ENCODE results near the gene RECK. TPM values are rescaled to one million over a fixed set of nuclear protein-coding genes. Genes with fewer than 3 reads are reported as not detected.

The RECK gene
- total RNA-seq, 1 donor from 2014 or later = 5.4 TPM

GRCh38 chr9:36145970-36146369, 109.3 kb downstream of the RECK start:
- Histone ChIP-seq H3K4me1 (peaks cover 57% of the 10 kb centered on the region), H3K27ac (replicated peaks) (no peak overlapping the region), H3K27me3 (ENCODE audit: low read depth) (no peaks in the 10 kb centered on the region), H3K9me3 (replicated peaks) (peaks cover 6% of the 10 kb centered on the region), H3K36me3 (no peaks in the 10 kb centered on the region), H3K4me3 (no peak overlapping the region)
- no peak for DNase-seq
- intact Hi-C loops (cut with micrococcal nuclease) = no loop called here
- no peak for TF ChIP-seq CTCF (IDR thresholded peaks at IDR 0.05; ENCODE audit: borderline replicate concordance)

- no peak for DNase-seq
- Histone ChIP-seq H3K4me1 (peaks cover 58% of the 10 kb centered on the region), H3K27ac (replicated peaks) (no peak overlapping the region), H3K36me3 (no peaks in the 10 kb centered on the region), H3K9me3 (replicated peaks) (peaks cover 6% of the 10 kb centered on the region), H3K4me3 (no peak overlapping the region), H3K27me3 (ENCODE audit: low read depth) (no peaks in the 10 kb centered on the region)
- no peak for TF ChIP-seq CTCF (IDR thresholded peaks at IDR 0.05; ENCODE audit: borderline replicate concordance)
- intact Hi-C loops (cut with micrococcal nuclease) = no loop called here
Measured at GRCh38 chr9:36146651-36147050, 109.9 kb downstream of the RECK start.

- no peak for TF ChIP-seq CTCF (IDR thresholded peaks at IDR 0.05; ENCODE audit: borderline replicate concordance)
- Histone ChIP-seq H3K36me3 (no peaks in the 10 kb centered on the region), H3K27ac (replicated peaks) (peak overlapping the region; percentile 68), H3K4me1 (peaks cover 55% of the 10 kb centered on the region), H3K9me3 (replicated peaks) (peaks cover 6% of the 10 kb centered on the region), H3K4me3 (no peak overlapping the region), H3K27me3 (ENCODE audit: low read depth) (no peaks in the 10 kb centered on the region)
- DNase-seq = no peak
- intact Hi-C loops (cut with micrococcal nuclease) = no loop called here
Measured at GRCh38 chr9:36147441-36148175, 110.9 kb downstream of the RECK start.

- TF ChIP-seq CTCF (IDR thresholded peaks at IDR 0.05; ENCODE audit: borderline replicate concordance) = no peak
- peak overlapping the region; percentile 68 for H3K27ac ChIP-seq (replicated peaks)
- no peak overlapping the region for H3K4me3 ChIP-seq
- peak; percentile 95 for DNase-seq
- H3K9me3 ChIP-seq (replicated peaks) = peaks cover 6% of the 10 kb centered on the region
- peaks cover 46% of the 10 kb centered on the region for H3K4me1 ChIP-seq
- H3K27me3 ChIP-seq (ENCODE audit: low read depth) = no peaks in the 10 kb centered on the region
- H3K36me3 ChIP-seq = no peaks in the 10 kb centered on the region
- intact Hi-C loops (cut with micrococcal nuclease) = no loop called here
Measured at GRCh38 chr9:36148311-36149051, 111.8 kb downstream of the RECK start.

- Histone ChIP-seq H3K27me3 (ENCODE audit: low read depth) (no peaks in the 10 kb centered on the region), H3K4me1 (peaks cover 48% of the 10 kb centered on the region), H3K27ac (replicated peaks) (peak overlapping the region; percentile 68), H3K4me3 (no peak overlapping the region), H3K36me3 (no peaks in the 10 kb centered on the region), H3K9me3 (replicated peaks) (peaks cover 6% of the 10 kb centered on the region)
- no peak for TF ChIP-seq CTCF (IDR thresholded peaks at IDR 0.05; ENCODE audit: borderline replicate concordance)
- intact Hi-C loops (cut with micrococcal nuclease) = no loop called here
- no peak for DNase-seq
Measured at GRCh38 chr9:36149197-36149596, 112.5 kb downstream of the RECK start.
